SK-N-SH treated with all-trans-retinoic acid at 6 μM for 48 hours (cell line): ENCODE measurements around the gene MYH14.
"Not testable (repeated sequence)": the region's sequence is repeated elsewhere in the genome, so short reads cannot be mapped to it uniquely, and the experiment has no call there.

Experiments used
- ATAC-seq: fragments of 200-7000 bp; cut with Tn5 transposase; 3 replicates; pipeline ENCODE4 v1.9.1; 2020; ENCODE audit warnings: mild to moderate bottlenecking, moderate library complexity
- ARNTL ChIP-seq: fragments of 450-650 bp; formaldehyde crosslinking; IDR thresholded peaks from 2 replicates; pipeline ENCODE4 v1.5.0; 2020; ENCODE audit warnings: low read depth, mild to moderate bottlenecking, moderate library complexity, borderline replicate concordance
- BACH2 ChIP-seq: fragments of 250-450 bp; sonication (Bioruptor Pico); IDR thresholded peaks from 2 replicates; pipeline ENCODE4 v1.9.0; 2021; ENCODE audit warnings: mild to moderate bottlenecking, borderline replicate concordance
- CSDC2 ChIP-seq: fragments of 250-450 bp; sonication (Bioruptor Pico); IDR thresholded peaks from 2 replicates; pipeline ENCODE4 v1.5.0; 2020; ENCODE audit warnings: mild to moderate bottlenecking, moderate library complexity
- ESRRG ChIP-seq: fragments of 250-450 bp; sonication (Bioruptor Pico); IDR thresholded peaks from 2 replicates; pipeline ENCODE4 v1.6.1; 2021; ENCODE audit warnings: mild to moderate bottlenecking
- GLIS3 ChIP-seq: fragments of 250-450 bp; sonication (Bioruptor Pico); IDR thresholded peaks from 2 replicates; pipeline ENCODE4 v1.5.0; 2020; ENCODE audit warnings: mild to moderate bottlenecking, moderate library complexity
- ISL1 ChIP-seq: fragments of 250-450 bp; sonication (Bioruptor Pico); IDR thresholded peaks from 2 replicates; pipeline ENCODE4 v2.1.2; 2022; ENCODE audit warnings: mild to moderate bottlenecking, moderate library complexity
- OSR1 ChIP-seq: fragments of 250-450 bp; sonication (Bioruptor Pico); IDR thresholded peaks from 2 replicates; pipeline ENCODE4 v1.8.0; 2022; ENCODE audit warnings: moderate library complexity, mild to moderate bottlenecking, inconsistent platforms
- PPARA ChIP-seq: fragments of 250-450 bp; sonication (Bioruptor Pico); IDR thresholded peaks from 2 replicates; pipeline ENCODE4 v1.5.0; 2020; ENCODE audit warnings: mild to moderate bottlenecking, borderline replicate concordance
- SNAI2 ChIP-seq: fragments of 250-450 bp; sonication (Bioruptor Pico); IDR thresholded peaks from 2 replicates; pipeline ENCODE4 v1.5.0; 2020; ENCODE audit warnings: mild to moderate bottlenecking, moderate library complexity
- TCF4 ChIP-seq: fragments of 250-450 bp; sonication (Bioruptor Pico); IDR thresholded peaks from 2 replicates; pipeline ENCODE4 v1.8.0; 2021; ENCODE audit warnings: mild to moderate bottlenecking, moderate library complexity, borderline replicate concordance
- ZC3H10 ChIP-seq: fragments of 250-450 bp; sonication (Bioruptor Pico); IDR thresholded peaks from 2 replicates; pipeline ENCODE4 v1.5.1; 2021; ENCODE audit warnings: mild to moderate bottlenecking, moderate library complexity
- ZFP3 ChIP-seq: fragments of 250-450 bp; sonication (Bioruptor Pico); IDR thresholded peaks from 2 replicates; pipeline ENCODE4 v1.5.0; 2020; ENCODE audit warnings: mild to moderate bottlenecking, moderate library complexity
- ZFP30 ChIP-seq: fragments of 450-650 bp; formaldehyde crosslinking; IDR thresholded peaks from 2 replicates; pipeline ENCODE4 v1.5.0; 2022; ENCODE audit warnings: mild to moderate bottlenecking, moderate library complexity
- ZNF565 ChIP-seq: fragments of 450-650 bp; formaldehyde crosslinking; conservative IDR thresholded peaks from 2 replicates; pipeline ENCODE4 v1.5.0; 2020; ENCODE audit warnings: low read depth, mild to moderate bottlenecking, moderate library complexity
- ZNF70 ChIP-seq: fragments of 450-650 bp; formaldehyde crosslinking; IDR thresholded peaks from 2 replicates; pipeline ENCODE4 v1.5.0; 2020; ENCODE audit warnings: mild to moderate bottlenecking, moderate library complexity
- ZNF8 ChIP-seq: fragments of 450-650 bp; formaldehyde crosslinking; IDR thresholded peaks from 2 replicates; pipeline ENCODE4 v1.5.0; 2020; ENCODE audit warnings: mild to moderate bottlenecking, moderate library complexity
- TF ChIP-seq, protein P1 (sequence below): fragments of 250-450 bp; sonication (Bioruptor Pico); IDR thresholded peaks from 2 replicates; pipeline ENCODE4 v1.8.0; 2020; ENCODE audit warnings: mild to moderate bottlenecking, moderate library complexity, borderline replicate concordance
- TF ChIP-seq, protein P2 (sequence below): fragments of 250-450 bp; sonication (Bioruptor Pico); IDR thresholded peaks from 2 replicates; pipeline ENCODE4 v1.5.0; 2020; ENCODE audit warnings: mild to moderate bottlenecking, moderate library complexity
- TF ChIP-seq, protein P3 (sequence below): fragments of 250-450 bp; sonication (Bioruptor Pico); IDR thresholded peaks from 2 replicates; pipeline ENCODE4 v1.5.1; 2020; ENCODE audit warnings: low read depth, mild to moderate bottlenecking, moderate library complexity
- TF ChIP-seq, protein P4 (sequence below): fragments of 250-450 bp; sonication (Bioruptor Pico); IDR thresholded peaks from 2 replicates; pipeline ENCODE4 v1.5.1; 2021; ENCODE audit warnings: mild to moderate bottlenecking, moderate library complexity

Gene MYH14

DNA sequence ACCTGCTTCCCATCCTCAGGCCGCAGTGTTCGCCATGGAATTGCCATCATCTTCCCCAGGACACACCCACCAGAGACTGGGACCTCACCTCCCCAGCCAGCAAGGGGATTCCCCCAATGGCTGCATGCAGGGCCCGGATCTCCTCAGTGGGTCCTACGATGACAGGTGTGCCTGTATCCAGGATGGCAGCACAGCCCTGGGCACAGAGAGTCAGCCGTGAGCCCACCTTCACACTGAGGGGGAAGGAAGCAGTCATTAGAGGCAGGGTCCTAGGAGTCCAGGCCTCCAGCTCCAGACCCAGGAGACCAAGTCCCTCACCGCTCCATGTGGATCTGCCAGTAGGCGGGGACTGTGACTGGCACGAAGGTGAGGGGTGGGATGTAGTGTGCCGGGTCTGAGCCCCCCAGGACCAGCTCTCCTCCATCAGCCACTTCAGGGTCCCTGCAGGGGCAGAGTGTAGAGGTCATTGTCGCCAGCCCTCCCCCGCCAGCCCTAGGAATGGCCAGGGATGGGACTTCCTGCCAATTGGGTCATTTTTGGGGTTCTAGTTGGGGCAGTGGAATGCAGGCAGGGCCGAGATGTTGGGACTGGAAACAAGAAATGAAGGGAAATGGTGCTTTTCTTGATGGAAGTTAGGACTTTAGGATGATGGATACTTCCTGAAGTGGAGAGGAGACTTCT is 131.5 kb downstream of the MYH14 start:
- TF ChIP-seq, protein P1, sequence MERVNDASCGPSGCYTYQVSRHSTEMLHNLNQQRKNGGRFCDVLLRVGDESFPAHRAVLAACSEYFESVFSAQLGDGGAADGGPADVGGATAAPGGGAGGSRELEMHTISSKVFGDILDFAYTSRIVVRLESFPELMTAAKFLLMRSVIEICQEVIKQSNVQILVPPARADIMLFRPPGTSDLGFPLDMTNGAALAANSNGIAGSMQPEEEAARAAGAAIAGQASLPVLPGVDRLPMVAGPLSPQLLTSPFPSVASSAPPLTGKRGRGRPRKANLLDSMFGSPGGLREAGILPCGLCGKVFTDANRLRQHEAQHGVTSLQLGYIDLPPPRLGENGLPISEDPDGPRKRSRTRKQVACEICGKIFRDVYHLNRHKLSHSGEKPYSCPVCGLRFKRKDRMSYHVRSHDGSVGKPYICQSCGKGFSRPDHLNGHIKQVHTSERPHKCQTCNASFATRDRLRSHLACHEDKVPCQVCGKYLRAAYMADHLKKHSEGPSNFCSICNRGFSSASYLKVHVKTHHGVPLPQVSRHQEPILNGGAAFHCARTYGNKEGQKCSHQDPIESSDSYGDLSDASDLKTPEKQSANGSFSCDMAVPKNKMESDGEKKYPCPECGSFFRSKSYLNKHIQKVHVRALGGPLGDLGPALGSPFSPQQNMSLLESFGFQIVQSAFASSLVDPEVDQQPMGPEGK (CRISPR knock-in tag) = no peak
- TF ChIP-seq ISL1 = no peak
- TF ChIP-seq OSR1 (CRISPR knock-in tag) = no peak
- TF ChIP-seq ESRRG = no peak
- TF ChIP-seq, protein P2, sequence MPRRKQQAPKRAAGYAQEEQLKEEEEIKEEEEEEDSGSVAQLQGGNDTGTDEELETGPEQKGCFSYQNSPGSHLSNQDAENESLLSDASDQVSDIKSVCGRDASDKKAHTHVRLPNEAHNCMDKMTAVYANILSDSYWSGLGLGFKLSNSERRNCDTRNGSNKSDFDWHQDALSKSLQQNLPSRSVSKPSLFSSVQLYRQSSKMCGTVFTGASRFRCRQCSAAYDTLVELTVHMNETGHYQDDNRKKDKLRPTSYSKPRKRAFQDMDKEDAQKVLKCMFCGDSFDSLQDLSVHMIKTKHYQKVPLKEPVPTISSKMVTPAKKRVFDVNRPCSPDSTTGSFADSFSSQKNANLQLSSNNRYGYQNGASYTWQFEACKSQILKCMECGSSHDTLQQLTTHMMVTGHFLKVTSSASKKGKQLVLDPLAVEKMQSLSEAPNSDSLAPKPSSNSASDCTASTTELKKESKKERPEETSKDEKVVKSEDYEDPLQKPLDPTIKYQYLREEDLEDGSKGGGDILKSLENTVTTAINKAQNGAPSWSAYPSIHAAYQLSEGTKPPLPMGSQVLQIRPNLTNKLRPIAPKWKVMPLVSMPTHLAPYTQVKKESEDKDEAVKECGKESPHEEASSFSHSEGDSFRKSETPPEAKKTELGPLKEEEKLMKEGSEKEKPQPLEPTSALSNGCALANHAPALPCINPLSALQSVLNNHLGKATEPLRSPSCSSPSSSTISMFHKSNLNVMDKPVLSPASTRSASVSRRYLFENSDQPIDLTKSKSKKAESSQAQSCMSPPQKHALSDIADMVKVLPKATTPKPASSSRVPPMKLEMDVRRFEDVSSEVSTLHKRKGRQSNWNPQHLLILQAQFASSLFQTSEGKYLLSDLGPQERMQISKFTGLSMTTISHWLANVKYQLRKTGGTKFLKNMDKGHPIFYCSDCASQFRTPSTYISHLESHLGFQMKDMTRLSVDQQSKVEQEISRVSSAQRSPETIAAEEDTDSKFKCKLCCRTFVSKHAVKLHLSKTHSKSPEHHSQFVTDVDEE = no peak
- no peak for ATAC-seq

DNA sequence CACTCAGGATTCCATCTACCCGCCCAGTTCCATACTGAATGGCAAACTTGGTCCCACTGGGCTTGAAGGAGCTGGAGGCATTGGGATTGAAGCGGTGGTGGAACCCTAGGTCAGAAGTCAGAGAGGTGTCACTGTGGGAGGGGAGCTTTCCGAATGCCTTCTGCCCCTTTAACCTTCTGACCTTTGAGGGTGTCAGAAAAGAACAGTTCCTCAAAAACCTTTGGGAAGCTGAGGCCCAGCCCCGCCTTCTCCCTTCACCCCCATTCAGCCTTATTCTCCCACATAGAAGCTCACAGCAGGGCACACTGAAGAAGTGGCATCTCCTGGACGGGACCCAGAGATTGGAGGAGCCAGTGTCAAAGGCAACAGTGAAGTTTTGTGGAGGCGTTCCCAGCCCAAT is 133.6 kb downstream of the MYH14 start:
- ATAC-seq = not testable (repeated sequence)

DNA sequence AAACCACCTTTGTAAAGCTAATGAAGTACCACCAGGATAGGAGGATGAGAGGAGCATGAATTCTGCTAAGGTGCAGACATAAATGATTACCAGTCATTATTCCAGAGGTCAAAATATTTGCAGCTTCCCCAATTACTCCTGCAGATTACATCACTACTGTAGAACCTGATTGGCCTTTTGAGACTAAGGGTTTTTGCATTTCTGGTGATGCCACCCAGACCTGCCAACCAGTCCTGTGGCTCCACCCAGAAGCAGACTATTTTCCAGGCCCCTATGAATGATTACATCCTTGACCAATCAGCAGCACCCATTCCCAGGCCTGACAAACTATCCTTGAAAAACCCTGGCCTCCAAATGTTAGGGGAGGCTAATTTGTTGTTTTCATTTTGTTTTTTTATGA is 136.9 kb downstream of the MYH14 start:
- TF ChIP-seq ZFP30 (no peak), SNAI2 (CRISPR knock-in tag) (no peak)
- no peak for ATAC-seq

DNA sequence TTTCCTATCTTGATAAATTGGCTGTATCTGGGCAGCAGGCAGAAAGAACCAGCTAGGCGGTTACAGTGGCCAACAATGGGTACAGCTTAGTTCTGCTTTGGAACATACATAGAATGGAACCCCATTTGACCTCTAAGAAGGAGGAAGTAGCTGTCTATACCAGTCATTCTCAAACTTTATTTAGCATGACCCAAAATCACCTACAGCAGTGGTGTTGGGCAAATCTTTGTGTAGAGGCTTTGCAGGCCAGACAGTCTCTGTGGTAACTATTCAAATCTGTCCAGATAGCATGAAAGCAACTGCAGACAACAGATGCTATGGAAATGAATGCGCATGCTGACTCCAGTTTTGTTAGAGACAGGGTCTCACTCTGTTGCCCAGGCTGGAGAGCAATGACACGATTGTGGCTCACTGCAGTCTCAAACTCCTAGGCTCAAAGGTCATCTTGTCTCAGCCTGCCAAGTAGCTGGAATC is 137.7 kb downstream of the MYH14 start:
- TF ChIP-seq BACH2 (no peak), ARNTL (CRISPR knock-in tag) (no peak), ZFP3 (no peak), GLIS3 (CRISPR knock-in tag) (no peak), CSDC2 (no peak), ESRRG (no peak), ZFP30 (no peak), ZNF565 (CRISPR knock-in tag) (no peak), ISL1 (no peak), OSR1 (CRISPR knock-in tag) (no peak)
- TF ChIP-seq, protein P1 (CRISPR knock-in tag) = no peak
- TF ChIP-seq, all 23 proteins: peak for 0
- no peak for ATAC-seq

DNA sequence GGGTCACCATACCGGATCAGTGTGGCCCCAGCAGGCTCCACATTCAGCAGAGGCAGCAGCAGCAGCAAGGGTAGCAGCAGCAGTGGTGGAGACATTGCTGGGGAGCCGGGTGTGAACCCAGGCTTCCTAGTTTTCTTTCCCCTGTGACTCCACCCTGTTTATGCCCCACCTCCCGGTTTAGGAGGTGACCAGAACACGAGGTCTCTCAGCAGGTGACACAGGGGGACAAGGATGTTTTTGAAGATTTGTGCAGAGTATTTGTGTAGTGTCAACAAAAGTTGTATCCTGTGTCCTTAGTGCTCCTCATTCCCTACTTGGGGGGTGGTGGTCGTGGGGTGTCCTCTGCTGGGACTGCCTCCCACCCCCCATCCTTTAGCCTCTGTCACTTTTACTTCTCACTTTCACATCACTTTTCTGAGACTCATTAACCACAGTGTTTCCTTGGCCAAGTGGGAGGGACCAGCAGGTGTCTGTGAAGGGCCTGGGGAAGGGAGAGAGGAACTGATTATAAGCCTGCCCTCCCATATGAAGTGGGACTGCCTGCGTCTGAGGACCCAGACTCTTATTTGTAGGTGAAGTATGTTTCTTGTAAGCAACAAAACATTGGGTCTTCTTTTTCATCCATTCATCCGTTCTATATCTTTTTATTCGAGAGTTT is 141.4 kb downstream of the MYH14 start:
- TF ChIP-seq OSR1 (CRISPR knock-in tag) = no peak
- TF ChIP-seq TCF4 (CRISPR knock-in tag) = no peak
- no peak for TF ChIP-seq ZNF565 (CRISPR knock-in tag)
- TF ChIP-seq ISL1 = no peak
- TF ChIP-seq SNAI2 (CRISPR knock-in tag) = no peak
- TF ChIP-seq, protein P3, sequence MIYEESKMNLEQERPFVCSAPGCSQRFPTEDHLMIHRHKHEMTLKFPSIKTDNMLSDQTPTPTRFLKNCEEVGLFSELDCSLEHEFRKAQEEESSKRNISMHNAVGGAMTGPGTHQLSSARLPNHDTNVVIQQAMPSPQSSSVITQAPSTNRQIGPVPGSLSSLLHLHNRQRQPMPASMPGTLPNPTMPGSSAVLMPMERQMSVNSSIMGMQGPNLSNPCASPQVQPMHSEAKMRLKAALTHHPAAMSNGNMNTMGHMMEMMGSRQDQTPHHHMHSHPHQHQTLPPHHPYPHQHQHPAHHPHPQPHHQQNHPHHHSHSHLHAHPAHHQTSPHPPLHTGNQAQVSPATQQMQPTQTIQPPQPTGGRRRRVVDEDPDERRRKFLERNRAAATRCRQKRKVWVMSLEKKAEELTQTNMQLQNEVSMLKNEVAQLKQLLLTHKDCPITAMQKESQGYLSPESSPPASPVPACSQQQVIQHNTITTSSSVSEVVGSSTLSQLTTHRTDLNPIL (CRISPR knock-in tag) = no peak
- TF ChIP-seq CSDC2 = no peak
- no peak for TF ChIP-seq ZC3H10 (CRISPR knock-in tag)
- TF ChIP-seq ZNF8 (CRISPR knock-in tag) = no peak
- TF ChIP-seq, protein P4, sequence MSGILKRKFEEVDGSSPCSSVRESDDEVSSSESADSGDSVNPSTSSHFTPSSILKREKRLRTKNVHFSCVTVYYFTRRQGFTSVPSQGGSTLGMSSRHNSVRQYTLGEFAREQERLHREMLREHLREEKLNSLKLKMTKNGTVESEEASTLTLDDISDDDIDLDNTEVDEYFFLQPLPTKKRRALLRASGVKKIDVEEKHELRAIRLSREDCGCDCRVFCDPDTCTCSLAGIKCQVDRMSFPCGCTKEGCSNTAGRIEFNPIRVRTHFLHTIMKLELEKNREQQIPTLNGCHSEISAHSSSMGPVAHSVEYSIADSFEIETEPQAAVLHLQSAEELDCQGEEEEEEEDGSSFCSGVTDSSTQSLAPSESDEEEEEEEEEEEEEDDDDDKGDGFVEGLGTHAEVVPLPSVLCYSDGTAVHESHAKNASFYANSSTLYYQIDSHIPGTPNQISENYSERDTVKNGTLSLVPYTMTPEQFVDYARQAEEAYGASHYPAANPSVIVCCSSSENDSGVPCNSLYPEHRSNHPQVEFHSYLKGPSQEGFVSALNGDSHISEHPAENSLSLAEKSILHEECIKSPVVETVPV (CRISPR knock-in tag) = no peak
- TF ChIP-seq PPARA (CRISPR knock-in tag) = no peak
- no peak for TF ChIP-seq ZNF70 (CRISPR knock-in tag)
- no peak for TF ChIP-seq BACH2
- no peak for ATAC-seq

DNA sequence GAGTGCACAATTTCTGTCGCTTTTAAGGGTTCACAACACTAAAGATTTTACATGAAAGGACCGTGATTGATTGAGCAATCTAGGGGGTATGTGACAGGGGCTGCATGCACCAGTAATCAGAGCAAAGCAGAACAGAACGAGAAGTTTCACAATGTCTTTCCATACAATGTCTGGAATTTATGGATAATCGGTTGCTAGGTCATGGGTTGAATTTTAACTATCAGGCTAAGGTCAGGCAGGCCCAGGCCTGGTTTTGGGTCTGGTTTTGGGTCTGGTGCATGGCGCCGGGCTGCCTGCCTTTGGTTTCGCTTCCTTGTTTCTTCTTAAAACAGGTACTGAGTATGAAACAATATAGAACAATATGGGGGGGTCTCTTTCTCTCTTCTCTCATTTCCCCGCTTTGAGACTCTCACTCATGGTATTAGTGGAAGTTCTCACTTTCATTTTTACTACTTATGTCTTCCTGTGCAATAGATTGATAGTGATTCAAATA is 143.7 kb downstream of the MYH14 start:
- ATAC-seq = not testable (repeated sequence)
